ENCODE data around the gene ZSCAN22.

DNA sequence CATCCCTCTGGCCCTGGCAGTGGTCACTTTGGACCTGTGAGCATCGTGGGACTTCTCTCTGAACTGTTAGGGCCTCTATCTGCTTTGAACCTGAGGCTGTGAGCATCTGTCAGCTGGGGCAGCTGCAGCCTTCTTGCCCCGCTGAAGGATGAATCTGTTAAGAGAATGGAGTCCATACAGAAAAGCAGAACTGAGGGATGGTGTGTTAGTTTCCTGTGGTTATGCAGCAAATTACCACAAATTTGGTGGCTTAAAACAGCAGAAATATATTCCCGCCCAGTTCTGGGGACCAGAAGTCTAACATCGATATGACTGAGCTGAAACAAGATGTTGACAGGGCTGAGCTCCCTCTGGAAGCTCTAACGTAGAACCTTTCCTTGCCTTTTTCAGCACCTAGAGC lies 37.4 kb downstream of the ZSCAN22 start:
- no peak for TF ChIP-seq YY1 (IDR thresholded peaks at IDR 0.05; ENCODE audit: low read depth)
- TF ChIP-seq NFIC (IDR thresholded peaks at IDR 0.05), result no peak
- no peak for TF ChIP-seq TEAD4 (IDR thresholded peaks at IDR 0.05)
- TF ChIP-seq EP300 (IDR thresholded peaks at IDR 0.05; ENCODE audit: borderline replicate concordance), result no peak
- TF ChIP-seq TCF12 (IDR thresholded peaks at IDR 0.05; ENCODE audit: low read depth), result no peak
- TF ChIP-seq TAF1 (IDR thresholded peaks at IDR 0.05; ENCODE audit: low read depth), result no peak
